K562 (cell line): ENCODE data around the gene ITGBL1. TPM values are rescaled to one million over a fixed set of nuclear protein-coding genes. Genes with fewer than 3 reads are reported as not detected.

ENCODE experiments used
- ATAC-seq: fragments of 200-7000 bp; cut with Tn5 transposase; 3 replicates; pipeline ENCODE4 v1.9.1; 2020; ENCODE audit warnings: moderate library complexity
- BruUV-seq: library from RNA; stranded (reverse); fragments of 400-500 nt; replicated peaks from 2 replicates; lab custom pipeline; 2021; lab: Mats Ljungman, UMichigan
- CTCF ChIA-PET: fragments of 300-600 bp; formaldehyde crosslinking; extraction: SDS; loops from one replicate; lab custom pipeline; 2021; ENCODE audit warnings: low intra/inter-chr PET ratio; lab: Yijun Ruan, JAX
- POLR2A ChIA-PET: fragments of 300-600, 350-650 bp; sonication (Branson Sonifier 250); formaldehyde crosslinking; extraction: SDS; loops from one replicate; lab custom pipeline; 2021; ENCODE audit warnings: antibody characterized with exemption, inconsistent platforms; lab: Yijun Ruan, JAX
- DNase-seq, 4 experiments: peaks; one replicate each; pipeline versions ENCODE4 v3.0.0 to v3.0.0-alpha.2; 2011 to 2018; ENCODE audit warnings: low spot score in 3 of 4, mixed read lengths in 3 of 4; ENCODE audit errors: extremely low read depth in 1 of 4
- FAIRE-seq: peaks from 2 replicates; lab custom pipeline; 2011; peaks lifted over from hg19 to GRCh38; lab: Jason Lieb, UNC
- H2AFZ ChIP-seq: 2 replicates; pipeline ENCODE4 v1.6.0; 2011; ENCODE audit warnings: low read depth, low read length, control low read depth, inconsistent platforms
- H3K27ac ChIP-seq: fragments of 200-600 bp; 3 replicates; pipeline ENCODE4 v1.8.0; 2011; ENCODE audit warnings: low read depth, mild to moderate bottlenecking, control low read depth, inconsistent platforms, low read length, moderate library complexity, mixed read lengths; ENCODE audit errors: extremely low read depth
- H3K27me3 ChIP-seq, 2 experiments: fragments of 300-600 bp in 1 of 2; 2 replicates in 1 of 2; 3 replicates in 1 of 2; pipeline versions ENCODE4 v1.6.0 to v1.8.0; 2011; ENCODE audit warnings: inconsistent platforms in 2 of 2, low read length in 2 of 2, mild to moderate bottlenecking in 1 of 2, mixed read lengths in 1 of 2, moderate library complexity in 1 of 2; ENCODE audit not compliant: control insufficient read depth in 2 of 2, insufficient read depth in 2 of 2
- H3K36me3 ChIP-seq: fragments of 300-600 bp; 3 replicates; pipeline ENCODE4 v1.8.0; 2011; ENCODE audit warnings: mild to moderate bottlenecking, low read length, inconsistent platforms; ENCODE audit not compliant: control insufficient read depth, insufficient read depth
- H3K4me1 ChIP-seq, 2 experiments: fragments of 200-600 bp in 1 of 2; replicated peaks in 1 of 2; 2 replicates in 1 of 2; 3 replicates in 1 of 2; pipeline versions ENCODE4 v1.5.1 to v1.8.0; 2011; ENCODE audit warnings: inconsistent platforms in 2 of 2, low read length in 2 of 2, mild to moderate bottlenecking in 1 of 2, mixed read lengths in 1 of 2, moderate library complexity in 1 of 2; ENCODE audit not compliant: control insufficient read depth in 2 of 2, insufficient read depth in 2 of 2
- H3K4me2 ChIP-seq: 2 replicates; pipeline ENCODE4 v1.6.1; 2011; ENCODE audit warnings: low read length, control low read depth, inconsistent platforms, mixed read lengths; ENCODE audit not compliant: insufficient read depth
- H3K4me3 ChIP-seq: fragments of 200-600 bp; sonication (generic), shearing (Covaris generic); 2 replicates; pipeline ENCODE4 v1.5.1; 2016; ENCODE audit warnings: control low read depth, inconsistent platforms
- H3K79me2 ChIP-seq: fragments of 200-600 bp; 3 replicates; pipeline ENCODE4 v1.8.0; 2011; ENCODE audit warnings: low read length, inconsistent platforms; ENCODE audit not compliant: control insufficient read depth, insufficient read depth
- H3K9ac ChIP-seq, 2 experiments: 2 replicates each; pipeline versions ENCODE4 v1.6.0 to v1.6.1; 2011; ENCODE audit warnings: low read depth in 2 of 2, low read length in 2 of 2, control low read depth in 1 of 2, inconsistent platforms in 1 of 2, mild to moderate bottlenecking in 1 of 2, mixed read lengths in 1 of 2; ENCODE audit not compliant: insufficient read depth in 1 of 2
- H3K9me1 ChIP-seq: one replicate; pipeline ENCODE4 v1.6.0; 2011; ENCODE audit warnings: inconsistent platforms, mild to moderate bottlenecking, low read length, moderate library complexity; ENCODE audit not compliant: control insufficient read depth, insufficient read depth
- H3K9me3 ChIP-seq: replicated peaks from 2 replicates; pipeline ENCODE4 v1.5.1; 2011; ENCODE audit warnings: low read depth, low read length, inconsistent platforms; ENCODE audit not compliant: control insufficient read depth, insufficient read depth
- H4K20me1 ChIP-seq: replicated peaks from 2 replicates; pipeline ENCODE4 v1.6.1; 2011; ENCODE audit warnings: low read length, inconsistent platforms, mixed read lengths; ENCODE audit not compliant: control insufficient read depth, insufficient read depth
- ADNP ChIP-seq: fragments of 200-800 bp; sonication (Bioruptor generic); IDR thresholded peaks from 2 replicates; pipeline ENCODE4 v1.6.1; 2016; ENCODE audit warnings: missing genetic modification characterization, missing compliant biosample characterization
- BHLHE40 ChIP-seq: IDR thresholded peaks from 2 replicates; pipeline ENCODE4 v1.6.1; 2011; ENCODE audit warnings: low read length, improper control_type of control experiment
- CLOCK ChIP-seq: fragments of 250-450 bp; sonication (Bioruptor Pico); IDR thresholded peaks from 2 replicates; pipeline ENCODE4 v1.4.0; 2020; ENCODE audit warnings: mild to moderate bottlenecking, moderate library complexity, borderline replicate concordance
- GABPA ChIP-seq: fragments of 200-800 bp; sonication (Bioruptor generic); conservative IDR thresholded peaks from 2 replicates; pipeline ENCODE4 v1.6.1; 2016; ENCODE audit warnings: low read depth, missing genetic modification characterization, missing compliant biosample characterization
- HOXB6 ChIP-seq: fragments of 250-450 bp; sonication (Bioruptor Pico); IDR thresholded peaks from 2 replicates; pipeline ENCODE4 v1.5.1; 2022; ENCODE audit warnings: mild to moderate bottlenecking, borderline replicate concordance
- JUNB ChIP-seq: fragments of 450-650 bp; formaldehyde crosslinking; conservative IDR thresholded peaks from 2 replicates; pipeline ENCODE4 v1.4.0; 2020; ENCODE audit warnings: mild to moderate bottlenecking
- MYC ChIP-seq, 2 experiments: fragments of 250-450 bp in 1 of 2; sonication (Bioruptor Pico) in 1 of 2; IDR thresholded peaks; 2 replicates each; pipeline versions ENCODE4 v1.5.1 to v1.6.1; 2012 to 2021; ENCODE audit warnings: low read depth in 2 of 2, borderline replicate concordance in 1 of 2, improper control_type of control experiment in 1 of 2, low read length in 1 of 2, mild to moderate bottlenecking in 1 of 2, moderate library complexity in 1 of 2
- NFE2 ChIP-seq: IDR thresholded peaks from 2 replicates; pipeline ENCODE4 v1.6.1; 2014; ENCODE audit warnings: antibody characterized with exemption, low read depth
- POLR2A ChIP-seq: fragments of 450-650 bp; conservative IDR thresholded peaks from 2 replicates; pipeline ENCODE4 v1.6.1; 2016
- SIN3A ChIP-seq, 2 experiments: fragments of 150-350 bp in 1 of 2; IDR thresholded peaks; 2 replicates each; pipeline ENCODE4 v1.6.1; 2011 to 2016; ENCODE audit warnings: borderline replicate concordance in 2 of 2, low read depth in 2 of 2, low read length in 2 of 2, mild to moderate bottlenecking in 2 of 2, moderate library complexity in 2 of 2; ENCODE audit not compliant: control insufficient read depth in 1 of 2
- ZNF23 ChIP-seq: fragments of 250-450 bp; sonication (Bioruptor Pico); IDR thresholded peaks from 2 replicates; pipeline ENCODE4 v1.4.0; 2020; ENCODE audit warnings: mild to moderate bottlenecking
- ZNF512 ChIP-seq: IDR thresholded peaks from 2 replicates; pipeline ENCODE4 v1.6.1; 2016; ENCODE audit warnings: missing genetic modification characterization, missing compliant biosample characterization
- ZNF77 ChIP-seq: fragments of 250-450 bp; sonication (Bioruptor Pico); IDR thresholded peaks from 2 replicates; pipeline ENCODE4 v1.5.0; 2020
- WGBS: fragments of 100-300 bp; shearing (Covaris generic); methylation state at CpG from one replicate; pipeline ENCODE4 v1.1.6; 2016; ENCODE audit warnings: low coverage, mixed read lengths; ENCODE audit not compliant: insufficient coverage; ENCODE audit errors: missing lambda C conversion rate; 5-methylcytosine and 5-hydroxymethylcytosine counted together
- in situ Hi-C: fragments of 300-500 bp; cut with MboI; formaldehyde crosslinking; loops from 4 replicates; pipeline ENCODE4 v1.15.0; 2018; ENCODE audit warnings: inconsistent platforms, mixed read lengths
- intact Hi-C: fragments of 100-400 bp; cut with micrococcal nuclease; formaldehyde crosslinking; loops from 2 replicates; pipeline ENCODE4 v1.14.2; 2022
- polyA plus RNA-seq, 8 experiments: library from polyadenylated mRNA; depleted of rRNA in 4 of 8; stranded (reverse) in 5 of 8; unstranded in 3 of 8; fragments of >200 nt; fragmentation: Nextera tagmentation in 2 of 8; fragmentation: Illumina TruSeq in 1 of 8; extraction: Ambion mirVana in 2 of 8; extraction: Trizol in 1 of 8; gene quantifications; 2 replicates each; pipeline versions ENCODE4 v1.2.1 to v1.2.3, GENCODE V29; 2011 to 2014; ENCODE audit warnings: inconsistent platforms in 1 of 8, missing spikeins in 1 of 8
- total RNA-seq, 7 experiments: library from RNA; depleted of rRNA in 6 of 7; stranded (reverse); fragments of >200 nt in 6 of 7; fragmentation: Illumina TruSeq in 2 of 7; extraction: Trizol in 2 of 7; gene quantifications; 2 replicates each; pipeline versions ENCODE4 v1.2.1 to v1.2.3, GENCODE V29; 2011 to 2021; ENCODE audit warnings: low replicate concordance in 1 of 7

The ITGBL1 gene
- total and polyA plus RNA-seq, 9 of the 15 experiments (the other 6 are each of a cell fraction or from before 2014, with no cell fraction given), result 0.04 to 0.73 (median 0.32) TPM; not detected in 1

- TF ChIP-seq SIN3A (IDR thresholded peaks at IDR 0.05; ENCODE audit: borderline replicate concordance in 2 of 2, control insufficient read depth in 1 of 2, low read depth in 2 of 2, low read length in 2 of 2) (no peak), BHLHE40 (no peak), ZNF77 (CRISPR knock-in tag) (no peak), ZNF512 (tag) (no peak)
These were observed 251.4 kb downstream of the ITGBL1 start (continued) for GRCh38 chr13:101703838-101704237.

DNA sequence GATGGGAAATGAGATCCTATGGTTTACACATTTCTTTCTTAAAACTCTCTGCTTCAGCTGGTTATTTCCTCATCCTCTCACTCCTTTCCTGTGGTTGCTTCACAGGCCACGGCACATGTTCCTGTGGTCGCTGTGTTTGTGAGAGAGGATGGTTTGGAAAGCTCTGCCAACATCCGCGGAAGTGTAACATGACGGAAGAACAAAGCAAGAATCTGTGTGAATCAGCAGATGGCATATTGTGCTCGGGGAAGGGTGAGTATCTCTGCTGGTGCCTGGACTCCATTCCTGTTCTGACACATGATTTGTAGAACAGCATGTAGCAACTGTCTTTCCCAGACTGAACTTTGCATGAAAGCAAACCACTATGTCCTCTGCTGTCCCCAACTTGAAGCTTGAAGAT lies 254.2 kb downstream of the ITGBL1 start:
- DNase-seq (no peak), ATAC-seq (no peak), FAIRE-seq (no peak)
- H3K9me3 ChIP-seq, result no peaks in the 10 kb centered on the region
- in situ Hi-C loops, result no loop called here
- H3K9ac ChIP-seq, result no peak overlapping the region
- no peaks in the 10 kb centered on the region for H4K20me1 ChIP-seq
- H3K4me1 ChIP-seq, result no peaks in the 10 kb centered on the region
- H3K79me2 ChIP-seq, result no peaks in the 10 kb centered on the region
- ChIA-PET CTCF (no interaction called here), POLR2A (no interaction called here)
- intact Hi-C loops, result no loop called here
- H3K9me1 ChIP-seq, result no peaks in the 10 kb centered on the region
- no peak overlapping the region for H3K27ac ChIP-seq
- no peaks in the 10 kb centered on the region for H3K36me3 ChIP-seq
- 2% methylated on average over 6 of the region's 6 CpGs for WGBS
- H2AFZ ChIP-seq, result no peak overlapping the region
- H3K27me3 ChIP-seq, result no peaks in the 10 kb centered on the region
- TF ChIP-seq MYC (IDR thresholded peaks at IDR 0.05; ENCODE audit: low read depth, low read length) (no peak), MYC (CRISPR knock-in tag; IDR thresholded peaks at IDR 0.05; ENCODE audit: borderline replicate concordance, low read depth) (no peak), GABPA (no peak), CLOCK (CRISPR knock-in tag) (no peak), JUNB (CRISPR knock-in tag) (no peak), ADNP (tag) (no peak), ZNF23 (CRISPR knock-in tag) (no peak), POLR2A (no peak), HOXB6 (CRISPR knock-in tag) (no peak), NFE2 (no peak)
- no peak overlapping the region for H3K4me3 ChIP-seq
- no peak overlapping the region for H3K4me2 ChIP-seq
- BruUV-seq, result no TSS peak
